HCT116 (cell line): ENCODE data around the gene SOX6.

Experiments used
- CEBPB ChIP-seq: IDR thresholded peaks from 2 replicates; pipeline ENCODE4 v1.6.1; 2012; ENCODE audit warnings: low read depth
- EZH2 ChIP-seq: fragments of 200-600 bp; sonication (generic); IDR thresholded peaks from 2 replicates; pipeline ENCODE4 v1.6.1; 2017; ENCODE audit warnings: antibody characterized with exemption, mixed run types
- EZH2phosphoT487 ChIP-seq: fragments of 200-600 bp; IDR thresholded peaks from 2 replicates; pipeline ENCODE4 v1.6.1; 2018; ENCODE audit warnings: antibody characterized with exemption, borderline replicate concordance
- POLR2A ChIP-seq: IDR thresholded peaks from 2 replicates; pipeline ENCODE4 v1.7.0; 2011; ENCODE audit warnings: borderline replicate concordance; ENCODE audit not compliant: insufficient read depth, insufficient read length; ENCODE audit errors: extremely low read depth
- RAD21 ChIP-seq: IDR thresholded peaks from 2 replicates; pipeline ENCODE4 v1.6.1; 2012; ENCODE audit warnings: low read depth, mild to moderate bottlenecking
- SRF ChIP-seq: IDR thresholded peaks from 2 replicates; pipeline ENCODE4 v1.6.1; 2012; ENCODE audit warnings: low read depth
- TCF7L2 ChIP-seq: IDR thresholded peaks from 2 replicates; pipeline ENCODE4 v1.7.0; 2011; ENCODE audit warnings: borderline replicate concordance, inconsistent platforms; ENCODE audit not compliant: insufficient read depth, insufficient read length; ENCODE audit errors: extremely low read depth
- YY1 ChIP-seq: IDR thresholded peaks from 2 replicates; pipeline ENCODE4 v1.6.1; 2011; ENCODE audit warnings: low read length, low read depth, moderate library complexity, mild to moderate bottlenecking; ENCODE audit not compliant: insufficient replicate concordance; ENCODE audit errors: extremely low read depth
- TF ChIP-seq, protein P1 (sequence below), 3 experiments: fragments of 200-600 bp in 1 of 3; sonication (generic) in 1 of 3; IDR thresholded peaks in 2 of 3; conservative IDR thresholded peaks in 1 of 3; 2 replicates each; pipeline ENCODE4 v1.5.1; 2012 to 2017; ENCODE audit warnings: low read depth in 2 of 3, low read length in 2 of 3, antibody characterized with exemption in 1 of 3, borderline replicate concordance in 1 of 3, control low read depth in 1 of 3, mild to moderate bottlenecking in 1 of 3, mixed read lengths in 1 of 3, mixed run types in 1 of 3, moderate library complexity in 1 of 3; ENCODE audit not compliant: insufficient read depth in 1 of 3
- TF ChIP-seq, protein P2 (sequence below): IDR thresholded peaks from 2 replicates; pipeline ENCODE4 v1.6.1; 2012

DNA sequence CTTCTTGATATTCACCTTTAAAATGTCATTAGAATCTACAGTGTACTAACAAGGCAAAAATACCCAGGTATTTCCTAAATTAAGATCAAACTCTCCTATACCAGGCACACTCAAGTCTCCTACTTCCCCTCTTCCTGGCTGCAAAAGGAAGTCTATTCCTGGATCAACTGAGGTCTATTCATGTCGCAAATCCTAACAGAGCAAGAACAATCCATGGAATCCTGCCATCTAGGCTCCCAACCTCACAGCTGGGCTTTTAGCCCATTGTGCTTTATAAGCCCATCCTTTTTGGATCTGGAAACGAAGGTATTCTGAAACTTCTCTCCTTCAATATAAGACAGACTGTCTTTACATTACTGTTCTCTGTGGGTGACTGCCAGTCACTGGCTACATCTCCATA lies 161.8 kb downstream of the SOX6 start:
- TF ChIP-seq TCF7L2, result no peak
- TF ChIP-seq EZH2, result no peak
- TF ChIP-seq, protein P1, sequence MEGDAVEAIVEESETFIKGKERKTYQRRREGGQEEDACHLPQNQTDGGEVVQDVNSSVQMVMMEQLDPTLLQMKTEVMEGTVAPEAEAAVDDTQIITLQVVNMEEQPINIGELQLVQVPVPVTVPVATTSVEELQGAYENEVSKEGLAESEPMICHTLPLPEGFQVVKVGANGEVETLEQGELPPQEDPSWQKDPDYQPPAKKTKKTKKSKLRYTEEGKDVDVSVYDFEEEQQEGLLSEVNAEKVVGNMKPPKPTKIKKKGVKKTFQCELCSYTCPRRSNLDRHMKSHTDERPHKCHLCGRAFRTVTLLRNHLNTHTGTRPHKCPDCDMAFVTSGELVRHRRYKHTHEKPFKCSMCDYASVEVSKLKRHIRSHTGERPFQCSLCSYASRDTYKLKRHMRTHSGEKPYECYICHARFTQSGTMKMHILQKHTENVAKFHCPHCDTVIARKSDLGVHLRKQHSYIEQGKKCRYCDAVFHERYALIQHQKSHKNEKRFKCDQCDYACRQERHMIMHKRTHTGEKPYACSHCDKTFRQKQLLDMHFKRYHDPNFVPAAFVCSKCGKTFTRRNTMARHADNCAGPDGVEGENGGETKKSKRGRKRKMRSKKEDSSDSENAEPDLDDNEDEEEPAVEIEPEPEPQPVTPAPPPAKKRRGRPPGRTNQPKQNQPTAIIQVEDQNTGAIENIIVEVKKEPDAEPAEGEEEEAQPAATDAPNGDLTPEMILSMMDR (IDR thresholded peaks at IDR 0.05 in 2 of 3, conservative IDR thresholded peaks at IDR 0.05 in 1 of 3; ENCODE audit: borderline replicate concordance in 1 of 3, insufficient read depth in 1 of 3, low read depth in 2 of 3, low read length in 2 of 3), result no peak
- no peak for TF ChIP-seq RAD21
- TF ChIP-seq, protein P2, sequence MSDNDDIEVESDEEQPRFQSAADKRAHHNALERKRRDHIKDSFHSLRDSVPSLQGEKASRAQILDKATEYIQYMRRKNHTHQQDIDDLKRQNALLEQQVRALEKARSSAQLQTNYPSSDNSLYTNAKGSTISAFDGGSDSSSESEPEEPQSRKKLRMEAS, result no peak
- no peak for TF ChIP-seq SRF
- no peak for TF ChIP-seq CEBPB
- TF ChIP-seq EZH2phosphoT487, result no peak
- TF ChIP-seq POLR2A, result no peak
- no peak for TF ChIP-seq YY1
